K562 (cell line): ENCODE data around the gene CLDN25. TPM values are rescaled to one million over a fixed set of nuclear protein-coding genes. Genes with fewer than 3 reads are reported as not detected.

ENCODE experiments used
- ADNP ChIP-seq: fragments of 200-800 bp; sonication (Bioruptor generic); IDR thresholded peaks from 2 replicates; pipeline ENCODE4 v1.6.1; 2016; ENCODE audit warnings: missing genetic modification characterization, missing compliant biosample characterization
- ARID2 ChIP-seq: fragments of 450-650 bp; IDR thresholded peaks from 2 replicates; pipeline ENCODE4 v1.6.1; 2017; ENCODE audit warnings: antibody characterized with exemption, mild to moderate bottlenecking
- BHLHE40 ChIP-seq: IDR thresholded peaks from 2 replicates; pipeline ENCODE4 v1.6.1; 2011; ENCODE audit warnings: low read length, improper control_type of control experiment
- BRF1 ChIP-seq: IDR thresholded peaks from 3 replicates; pipeline ENCODE4 v1.6.1; 2011; ENCODE audit warnings: borderline replicate concordance, mild to moderate bottlenecking; ENCODE audit not compliant: insufficient read length; ENCODE audit errors: extremely low read depth
- NELFE ChIP-seq: IDR thresholded peaks from 2 replicates; pipeline ENCODE4 v1.6.1; 2011; ENCODE audit warnings: mild to moderate bottlenecking; ENCODE audit not compliant: insufficient read depth, insufficient read length
- SPI1 ChIP-seq: IDR thresholded peaks from 2 replicates; pipeline ENCODE4 v1.6.1; 2011; ENCODE audit warnings: low read depth, low read length, control low read depth, borderline replicate concordance
- polyA plus RNA-seq, 8 experiments: library from polyadenylated mRNA; depleted of rRNA in 4 of 8; stranded (reverse) in 5 of 8; unstranded in 3 of 8; fragments of >200 nt; fragmentation: Nextera tagmentation in 2 of 8; fragmentation: Illumina TruSeq in 1 of 8; extraction: Ambion mirVana in 2 of 8; extraction: Trizol in 1 of 8; gene quantifications; 2 replicates each; pipeline versions ENCODE4 v1.2.1 to v1.2.3, GENCODE V29; 2011 to 2014; ENCODE audit warnings: inconsistent platforms in 1 of 8, missing spikeins in 1 of 8
- total RNA-seq, 7 experiments: library from RNA; depleted of rRNA in 6 of 7; stranded (reverse); fragments of >200 nt in 6 of 7; fragmentation: Illumina TruSeq in 2 of 7; extraction: Trizol in 2 of 7; gene quantifications; 2 replicates each; pipeline versions ENCODE4 v1.2.1 to v1.2.3, GENCODE V29; 2011 to 2021; ENCODE audit warnings: low replicate concordance in 1 of 7
- TF ChIP-seq, protein P1 (sequence below): fragments of 450-650 bp; IDR thresholded peaks from 2 replicates; pipeline ENCODE4 v1.6.1; 2018; ENCODE audit not compliant: partially characterized antibody
- TF ChIP-seq, protein P2 (sequence below), 2 experiments: fragments of 450-650 bp; IDR thresholded peaks; 2 replicates each; pipeline ENCODE4 v1.6.1; 2016

The CLDN25 gene
- total and polyA plus RNA-seq, 9 of the 15 experiments (the other 6 are each of a cell fraction or from before 2014, with no cell fraction given): not detected

GRCh38 chr11:113736323-113736722, 43.3 kb upstream of the CLDN25 start (continued):
- TF ChIP-seq, protein P1, sequence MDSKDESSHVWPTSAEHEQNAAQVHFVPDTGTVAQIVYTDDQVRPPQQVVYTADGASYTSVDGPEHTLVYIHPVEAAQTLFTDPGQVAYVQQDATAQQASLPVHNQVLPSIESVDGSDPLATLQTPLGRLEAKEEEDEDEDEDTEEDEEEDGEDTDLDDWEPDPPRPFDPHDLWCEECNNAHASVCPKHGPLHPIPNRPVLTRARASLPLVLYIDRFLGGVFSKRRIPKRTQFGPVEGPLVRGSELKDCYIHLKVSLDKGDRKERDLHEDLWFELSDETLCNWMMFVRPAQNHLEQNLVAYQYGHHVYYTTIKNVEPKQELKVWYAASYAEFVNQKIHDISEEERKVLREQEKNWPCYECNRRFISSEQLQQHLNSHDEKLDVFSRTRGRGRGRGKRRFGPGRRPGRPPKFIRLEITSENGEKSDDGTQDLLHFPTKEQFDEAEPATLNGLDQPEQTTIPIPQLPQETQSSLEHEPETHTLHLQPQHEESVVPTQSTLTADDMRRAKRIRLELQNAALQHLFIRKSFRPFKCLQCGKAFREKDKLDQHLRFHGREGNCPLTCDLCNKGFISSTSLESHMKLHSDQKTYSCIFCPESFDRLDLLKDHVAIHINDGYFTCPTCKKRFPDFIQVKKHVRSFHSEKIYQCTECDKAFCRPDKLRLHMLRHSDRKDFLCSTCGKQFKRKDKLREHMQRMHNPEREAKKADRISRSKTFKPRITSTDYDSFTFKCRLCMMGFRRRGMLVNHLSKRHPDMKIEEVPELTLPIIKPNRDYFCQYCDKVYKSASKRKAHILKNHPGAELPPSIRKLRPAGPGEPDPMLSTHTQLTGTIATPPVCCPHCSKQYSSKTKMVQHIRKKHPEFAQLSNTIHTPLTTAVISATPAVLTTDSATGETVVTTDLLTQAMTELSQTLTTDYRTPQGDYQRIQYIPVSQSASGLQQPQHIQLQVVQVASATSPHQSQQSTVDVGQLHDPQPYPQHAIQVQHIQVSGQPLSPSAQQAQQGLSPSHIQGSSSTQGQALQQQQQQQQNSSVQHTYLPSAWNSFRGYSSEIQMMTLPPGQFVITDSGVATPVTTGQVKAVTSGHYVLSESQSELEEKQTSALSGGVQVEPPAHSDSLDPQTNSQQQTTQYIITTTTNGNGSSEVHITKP: no peak
- no peak for TF ChIP-seq ADNP (tag)
- no peak for TF ChIP-seq SPI1
- TF ChIP-seq NELFE: no peak
- TF ChIP-seq BRF1: no peak
- no peak for TF ChIP-seq ARID2
- no peak for TF ChIP-seq BHLHE40
- TF ChIP-seq, protein P2, sequence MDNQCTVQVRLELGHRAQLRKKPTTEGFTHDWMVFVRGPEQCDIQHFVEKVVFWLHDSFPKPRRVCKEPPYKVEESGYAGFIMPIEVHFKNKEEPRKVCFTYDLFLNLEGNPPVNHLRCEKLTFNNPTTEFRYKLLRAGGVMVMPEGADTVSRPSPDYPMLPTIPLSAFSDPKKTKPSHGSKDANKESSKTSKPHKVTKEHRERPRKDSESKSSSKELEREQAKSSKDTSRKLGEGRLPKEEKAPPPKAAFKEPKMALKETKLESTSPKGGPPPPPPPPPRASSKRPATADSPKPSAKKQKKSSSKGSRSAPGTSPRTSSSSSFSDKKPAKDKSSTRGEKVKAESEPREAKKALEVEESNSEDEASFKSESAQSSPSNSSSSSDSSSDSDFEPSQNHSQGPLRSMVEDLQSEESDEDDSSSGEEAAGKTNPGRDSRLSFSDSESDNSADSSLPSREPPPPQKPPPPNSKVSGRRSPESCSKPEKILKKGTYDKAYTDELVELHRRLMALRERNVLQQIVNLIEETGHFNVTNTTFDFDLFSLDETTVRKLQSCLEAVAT (IDR thresholded peaks at IDR 0.05): no peak
